OCI-LY1 (cell line): ENCODE measurements around the gene CCNC.

ENCODE experiments used
- CTCF ChIP-seq: fragments of 200-600 bp; sonication (generic), shearing (Covaris generic); IDR thresholded peaks from 2 replicates; pipeline ENCODE4 v1.5.1; 2017; ENCODE audit warnings: mild to moderate bottlenecking, antibody characterized with exemption, low read length, moderate library complexity, mixed read lengths
- EZH2 ChIP-seq: fragments of 200-600 bp; sonication (generic), shearing (Covaris generic); IDR thresholded peaks from 2 replicates; pipeline ENCODE4 v1.8.0; 2017; ENCODE audit warnings: borderline replicate concordance, mixed run types, mild to moderate bottlenecking, antibody characterized with exemption, low read length, moderate library complexity, mixed read lengths

- TF ChIP-seq EZH2 (no peak), CTCF (no peak)
These were observed 19.8 kb downstream of the CCNC start for GRCh38 chr6:99548706-99549105.
